Measurements from ENCODE around the gene ATG2A. TPM values are rescaled to one million over a fixed set of nuclear protein-coding genes. Genes with fewer than 3 reads are reported as not detected.

The ATG2A gene
- total and polyA plus RNA-seq, 10 of the 15 experiments (the other 5 are each of a cell fraction or from before 2014, with no cell fraction given) = 0.08 to 19.0 (median 4.6) TPM

DNA sequence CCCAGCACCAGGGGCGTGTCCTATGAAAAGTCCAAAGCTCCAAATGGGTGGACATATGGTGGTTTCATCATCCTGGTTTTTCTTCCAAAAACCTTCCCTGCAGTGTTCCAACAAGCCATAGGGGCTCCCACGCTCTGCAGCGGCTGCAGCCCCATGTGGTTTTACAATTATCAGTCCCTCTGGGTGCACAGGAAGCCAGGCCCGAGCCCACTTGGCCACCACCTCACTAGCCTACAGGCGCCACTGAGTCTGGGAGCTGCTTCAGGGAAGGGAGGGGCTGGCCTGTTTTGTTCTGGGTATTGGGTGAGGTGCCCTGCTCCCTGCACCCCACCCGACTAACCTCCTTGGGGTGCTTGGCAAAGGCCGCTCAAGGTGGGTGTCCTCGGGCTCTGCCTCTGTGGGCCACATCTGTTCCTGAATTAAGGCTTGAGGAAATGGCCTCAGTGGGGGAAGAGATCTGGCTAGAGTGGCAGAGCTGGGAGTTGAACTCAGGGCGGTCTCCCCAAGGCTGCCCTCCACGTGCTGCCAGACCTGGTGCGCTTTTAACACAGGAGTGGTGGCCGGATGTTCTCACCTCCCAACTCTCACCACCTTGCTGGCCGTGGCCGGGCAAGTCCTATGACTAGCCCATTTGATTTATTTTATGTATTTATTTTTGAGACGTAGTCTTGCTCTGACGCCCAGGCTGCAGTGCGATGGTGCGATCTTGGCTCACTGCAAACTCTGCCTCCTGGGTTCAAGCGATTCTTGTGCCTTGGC, 67.2 kb downstream of the ATG2A start:
- H3K4me2 ChIP-seq (ENCODE audit: control insufficient read depth, insufficient read depth) = no peak overlapping the region
- H4K20me1 ChIP-seq (ENCODE audit: control insufficient read depth, insufficient read depth) = no peaks in the 10 kb centered on the region
- intact Hi-C loops (cut with micrococcal nuclease; ENCODE audit: unreplicated experiment) = loop anchor here (2.0 to 10.0 kb wide), 3 partner anchors 15 to 405 kb away; partner anchors contain the start of gene EHD1
- no peak overlapping the region for H3K4me3 ChIP-seq
- ChIA-PET SMC1A (ENCODE audit: uncharacterized antibody, unreplicated experiment) (interaction anchor here (1.1 to 12.7 kb wide), 10 partner anchors 14 to 262 kb away, joined by 3 to 306 read pairs (median 16); partner anchors contain the start of genes ARL2, BATF2, EHD1 and TM7SF2), CTCF (interaction anchor here (1.0 to 28.8 kb wide), 15 partner anchors 14 to 480 kb away, joined by 3 to 1208 read pairs (median 18); partner anchors contain the start of genes ARL2, CDC42EP2, EHD1 and MAP4K2), RAD21 (ENCODE audit: unreplicated experiment) (interaction anchor here (0.6 to 12.9 kb wide), 17 partner anchors 14 to 480 kb away, joined by 3 to 316 read pairs (median 12); partner anchors contain the start of genes ARL2, BATF2, CAPN1 and EHD1), POLR2A (interaction anchor here (0.9 to 24.3 kb wide), 6 partner anchors 14 to 272 kb away, joined by 4 to 620 read pairs (median 9); partner anchors contain the start of genes EHD1, FAU and MRPL49)
- peak overlapping the region; percentile 24; the same call in 1 of the 2 replicates for H3K27ac ChIP-seq (ENCODE audit: control insufficient read depth, insufficient read depth)
- in situ Hi-C loops (cut with MboI) = loop anchor here (5.0 kb wide), 1 partner anchor 43 kb away; no protein-coding TSS in a partner anchor
- H2AFZ ChIP-seq (ENCODE audit: control insufficient read depth, low read depth, low read length) = no peak overlapping the region
- TF ChIP-seq, protein P1, sequence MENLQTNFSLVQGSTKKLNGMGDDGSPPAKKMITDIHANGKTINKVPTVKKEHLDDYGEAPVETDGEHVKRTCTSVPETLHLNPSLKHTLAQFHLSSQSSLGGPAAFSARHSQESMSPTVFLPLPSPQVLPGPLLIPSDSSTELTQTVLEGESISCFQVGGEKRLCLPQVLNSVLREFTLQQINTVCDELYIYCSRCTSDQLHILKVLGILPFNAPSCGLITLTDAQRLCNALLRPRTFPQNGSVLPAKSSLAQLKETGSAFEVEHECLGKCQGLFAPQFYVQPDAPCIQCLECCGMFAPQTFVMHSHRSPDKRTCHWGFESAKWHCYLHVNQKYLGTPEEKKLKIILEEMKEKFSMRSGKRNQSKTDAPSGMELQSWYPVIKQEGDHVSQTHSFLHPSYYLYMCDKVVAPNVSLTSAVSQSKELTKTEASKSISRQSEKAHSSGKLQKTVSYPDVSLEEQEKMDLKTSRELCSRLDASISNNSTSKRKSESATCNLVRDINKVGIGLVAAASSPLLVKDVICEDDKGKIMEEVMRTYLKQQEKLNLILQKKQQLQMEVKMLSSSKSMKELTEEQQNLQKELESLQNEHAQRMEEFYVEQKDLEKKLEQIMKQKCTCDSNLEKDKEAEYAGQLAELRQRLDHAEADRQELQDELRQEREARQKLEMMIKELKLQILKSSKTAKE (IDR thresholded peaks at IDR 0.05; ENCODE audit: low read depth, poor library complexity, severe bottlenecking) = no peak
- TF ChIP-seq, protein P2, sequence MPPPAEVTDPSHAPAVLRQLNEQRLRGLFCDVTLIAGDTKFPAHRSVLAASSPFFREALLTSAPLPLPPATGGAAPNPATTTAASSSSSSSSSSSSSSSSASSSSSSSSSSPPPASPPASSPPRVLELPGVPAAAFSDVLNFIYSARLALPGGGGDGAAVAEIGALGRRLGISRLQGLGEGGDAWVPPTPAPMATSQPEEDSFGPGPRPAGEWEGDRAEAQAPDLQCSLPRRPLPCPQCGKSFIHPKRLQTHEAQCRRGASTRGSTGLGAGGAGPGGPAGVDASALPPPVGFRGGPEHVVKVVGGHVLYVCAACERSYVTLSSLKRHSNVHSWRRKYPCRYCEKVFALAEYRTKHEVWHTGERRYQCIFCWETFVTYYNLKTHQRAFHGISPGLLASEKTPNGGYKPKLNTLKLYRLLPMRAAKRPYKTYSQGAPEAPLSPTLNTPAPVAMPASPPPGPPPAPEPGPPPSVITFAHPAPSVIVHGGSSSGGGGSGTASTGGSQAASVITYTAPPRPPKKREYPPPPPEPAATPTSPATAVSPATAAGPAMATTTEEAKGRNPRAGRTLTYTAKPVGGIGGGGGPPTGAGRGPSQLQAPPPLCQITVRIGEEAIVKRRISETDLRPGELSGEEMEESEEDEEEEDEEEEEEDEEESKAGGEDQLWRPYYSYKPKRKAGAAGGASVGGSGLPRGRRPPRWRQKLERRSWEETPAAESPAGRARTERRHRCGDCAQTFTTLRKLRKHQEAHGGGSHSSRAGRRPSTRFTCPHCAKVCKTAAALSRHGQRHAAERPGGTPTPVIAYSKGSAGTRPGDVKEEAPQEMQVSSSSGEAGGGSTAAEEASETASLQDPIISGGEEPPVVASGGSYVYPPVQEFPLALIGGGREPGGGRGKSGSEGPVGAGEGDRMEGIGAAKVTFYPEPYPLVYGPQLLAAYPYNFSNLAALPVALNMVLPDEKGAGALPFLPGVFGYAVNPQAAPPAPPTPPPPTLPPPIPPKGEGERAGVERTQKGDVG (CRISPR knock-in tag; IDR thresholded peaks at IDR 0.05) = no peak
- TF ChIP-seq, protein P3, sequence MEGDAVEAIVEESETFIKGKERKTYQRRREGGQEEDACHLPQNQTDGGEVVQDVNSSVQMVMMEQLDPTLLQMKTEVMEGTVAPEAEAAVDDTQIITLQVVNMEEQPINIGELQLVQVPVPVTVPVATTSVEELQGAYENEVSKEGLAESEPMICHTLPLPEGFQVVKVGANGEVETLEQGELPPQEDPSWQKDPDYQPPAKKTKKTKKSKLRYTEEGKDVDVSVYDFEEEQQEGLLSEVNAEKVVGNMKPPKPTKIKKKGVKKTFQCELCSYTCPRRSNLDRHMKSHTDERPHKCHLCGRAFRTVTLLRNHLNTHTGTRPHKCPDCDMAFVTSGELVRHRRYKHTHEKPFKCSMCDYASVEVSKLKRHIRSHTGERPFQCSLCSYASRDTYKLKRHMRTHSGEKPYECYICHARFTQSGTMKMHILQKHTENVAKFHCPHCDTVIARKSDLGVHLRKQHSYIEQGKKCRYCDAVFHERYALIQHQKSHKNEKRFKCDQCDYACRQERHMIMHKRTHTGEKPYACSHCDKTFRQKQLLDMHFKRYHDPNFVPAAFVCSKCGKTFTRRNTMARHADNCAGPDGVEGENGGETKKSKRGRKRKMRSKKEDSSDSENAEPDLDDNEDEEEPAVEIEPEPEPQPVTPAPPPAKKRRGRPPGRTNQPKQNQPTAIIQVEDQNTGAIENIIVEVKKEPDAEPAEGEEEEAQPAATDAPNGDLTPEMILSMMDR (IDR thresholded peaks at IDR 0.05 in 2 of 3, conservative IDR thresholded peaks at IDR 0.05 in 1 of 3; ENCODE audit: control insufficient read depth in 2 of 3, extremely low read depth in 1 of 3, insufficient read depth in 1 of 3, low read depth in 3 of 3, low read length in 3 of 3) = no peak
- TF ChIP-seq POLR2AphosphoS2 (IDR thresholded peaks at IDR 0.05; ENCODE audit: low read depth, low read length) (peak; percentile 17; the same call in 1 of the 2 replicates), POLR2AphosphoS5 (IDR thresholded peaks at IDR 0.05; ENCODE audit: low read length) (peak; percentile 48), RAD21 (IDR thresholded peaks at IDR 0.05; ENCODE audit: insufficient read depth, low read depth, low read length) (peak; percentile 22; the same call in 1 of the 2 replicates)
- H3K9ac ChIP-seq (ENCODE audit: control insufficient read depth, insufficient read depth, low read length) = no peak overlapping the region
- no peaks in the 10 kb centered on the region for H3K27me3 ChIP-seq (replicated peaks in 1 of 2; ENCODE audit: control insufficient read depth in 2 of 2, insufficient read depth in 2 of 2, low read length in 1 of 2)
- ATAC-seq = no peak
- 68% methylated on average over 19 of the region's 19 CpGs for WGBS (ENCODE audit: insufficient coverage, insufficient replicate concordance, low lambda C conversion rate, missing lambda C conversion rate)
- H3K36me3 ChIP-seq (ENCODE audit: control insufficient read depth in 2 of 2, insufficient read depth in 2 of 2, low read length in 1 of 2) = peaks cover 1 to 20% of the 10 kb centered on the region in 2 experiments; a peak in 3 of 4 replicates
- H3K9me3 ChIP-seq (replicated peaks; ENCODE audit: control insufficient read depth, insufficient read depth, low read length) = no peaks in the 10 kb centered on the region
- peaks cover 77% of the 10 kb centered on the region for H3K4me1 ChIP-seq (ENCODE audit: control insufficient read depth, insufficient read depth, low read length)
- peaks cover 7% of the 10 kb centered on the region for H3K79me2 ChIP-seq (ENCODE audit: control insufficient read depth, insufficient read depth, low read length)
- FAIRE-seq = no peak
- no TSS peak for BruUV-seq (replicated peaks)
- no peak for DNase-seq (ENCODE audit: low read depth, low spot score)
